NCI-H2227 (cell line): Measurements from ENCODE around the gene SRD5A2.
A peak's percentile ranks its signal among the peaks of the same experiment; 100 is the strongest.
"Not testable (repeated sequence)": the region's sequence is repeated elsewhere in the genome, so short reads cannot be mapped to it uniquely, and the experiment has no call there.

Source experiments
- DNase-seq: peaks from one replicate; lab custom pipeline; 2025; ENCODE audit not compliant: unreplicated experiment; lab: John Stamatoyannopoulos, UW

Gene SRD5A2

GRCh38 chr2:31534636-31535035 is 46.1 kb downstream of the SRD5A2 start:
- DNase-seq = no peak

DNA sequence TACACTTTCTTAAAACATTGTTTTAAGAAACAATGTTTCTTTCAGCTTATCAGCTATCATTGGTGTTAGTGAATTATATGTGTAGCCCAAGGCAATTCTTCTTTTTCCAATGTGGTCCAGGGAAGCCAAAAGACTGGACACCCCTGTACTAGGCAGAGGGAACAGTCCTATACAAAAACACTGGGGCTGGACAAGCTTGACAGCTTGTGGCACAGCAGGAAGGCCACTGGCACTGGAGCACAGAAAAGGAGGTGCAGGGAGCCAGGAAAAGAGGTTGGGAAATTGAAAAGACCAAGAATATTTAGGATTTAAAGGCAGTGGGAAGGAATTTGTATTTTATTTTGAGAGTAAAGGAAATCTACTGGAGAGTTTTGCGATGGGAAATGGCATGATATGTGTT is 47.7 kb downstream of the SRD5A2 start:
- no peak for DNase-seq

- DNase-seq = no peak
Measured at GRCh38 chr2:31531101-31531500, 49.6 kb downstream of the SRD5A2 start.

DNA sequence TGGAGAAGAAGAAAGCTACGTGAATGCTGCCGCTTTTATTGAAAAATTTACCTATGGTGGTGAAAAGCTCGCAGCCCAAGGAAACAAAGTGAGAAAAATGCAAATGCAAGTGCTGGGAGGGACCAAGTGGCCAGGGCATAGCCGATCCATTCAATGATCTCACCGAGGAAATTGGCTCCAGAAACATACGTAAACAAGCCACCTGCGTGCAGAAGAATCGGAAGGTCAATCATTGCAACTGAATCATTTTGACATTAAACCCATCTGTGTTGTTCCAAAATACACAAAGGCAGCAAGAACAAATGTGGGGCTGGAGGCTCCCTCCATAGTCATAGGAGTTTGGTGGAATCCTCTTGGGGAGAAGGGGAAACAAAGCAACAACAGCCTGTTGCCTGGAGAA is 51.5 kb downstream of the SRD5A2 start:
- no peak for DNase-seq

- DNase-seq = no peak
Measured at GRCh38 chr2:31528823-31529222, 51.9 kb downstream of the SRD5A2 start.

DNA sequence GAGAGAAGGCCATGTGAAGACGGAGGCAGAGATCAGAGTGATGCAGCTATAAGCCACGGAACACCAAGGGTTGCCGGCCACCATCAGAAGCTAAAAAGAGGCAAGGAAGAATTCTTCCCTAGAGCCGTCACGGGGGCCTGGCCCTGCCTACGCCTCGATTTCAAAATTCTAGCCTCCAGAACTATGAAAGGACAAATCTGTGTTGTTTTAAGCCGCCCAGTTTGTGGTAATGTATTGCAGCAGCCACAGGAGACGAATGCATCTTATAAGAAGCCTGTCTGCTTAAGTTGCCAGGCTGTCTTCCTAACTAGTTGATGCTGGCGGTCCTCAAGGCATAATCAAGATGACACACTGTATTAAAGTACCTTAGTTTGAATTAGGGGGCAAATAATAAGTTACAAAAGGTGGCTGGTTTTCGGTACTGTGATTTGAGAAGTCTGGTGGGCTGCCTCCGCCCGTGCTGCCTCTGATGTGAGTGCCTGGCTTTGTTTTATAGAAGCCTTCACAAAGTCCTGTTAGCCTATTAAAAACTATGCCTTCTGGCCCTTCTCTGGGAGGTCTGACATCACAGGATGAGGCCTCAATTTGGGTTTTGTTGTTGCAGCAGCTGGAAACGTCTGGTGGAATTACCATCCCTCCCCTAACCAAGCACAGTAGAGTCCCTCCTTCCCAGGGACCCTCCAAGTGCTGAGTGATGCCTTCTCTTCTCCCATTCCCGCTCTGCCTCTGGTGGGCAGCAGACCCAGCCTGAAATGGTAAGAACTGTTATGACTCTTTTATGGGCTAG is 53.6 kb downstream of the SRD5A2 start:
- no peak for DNase-seq

- no peak for DNase-seq
Measured at GRCh38 chr2:31525876-31526275, 54.9 kb downstream of the SRD5A2 start.

DNA sequence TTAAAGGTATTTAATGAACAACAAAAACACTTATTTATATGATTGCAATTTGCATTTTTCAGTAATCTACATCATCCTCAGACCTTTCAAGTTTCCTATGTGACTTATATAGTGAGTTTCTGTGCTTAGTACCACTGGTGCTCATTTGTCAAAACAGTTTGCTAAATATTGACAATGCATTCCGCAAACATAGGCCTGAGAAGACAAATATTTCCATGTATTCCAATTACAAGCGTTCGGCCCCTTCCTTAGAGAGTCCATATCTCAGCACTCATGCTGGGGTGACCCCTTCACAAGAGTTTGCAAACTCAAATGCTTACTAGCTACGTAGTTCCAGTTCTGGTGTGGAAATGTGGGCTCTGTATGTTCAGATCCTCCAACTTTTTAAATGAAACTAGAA is 56.1 kb downstream of the SRD5A2 start:
- no peak for DNase-seq

- DNase-seq = peak; percentile 17
Measured at GRCh38 chr2:31523871-31524492, 56.8 kb downstream of the SRD5A2 start.

- DNase-seq = no peak
Measured at GRCh38 chr2:31522786-31523185, 58.0 kb downstream of the SRD5A2 start.

DNA sequence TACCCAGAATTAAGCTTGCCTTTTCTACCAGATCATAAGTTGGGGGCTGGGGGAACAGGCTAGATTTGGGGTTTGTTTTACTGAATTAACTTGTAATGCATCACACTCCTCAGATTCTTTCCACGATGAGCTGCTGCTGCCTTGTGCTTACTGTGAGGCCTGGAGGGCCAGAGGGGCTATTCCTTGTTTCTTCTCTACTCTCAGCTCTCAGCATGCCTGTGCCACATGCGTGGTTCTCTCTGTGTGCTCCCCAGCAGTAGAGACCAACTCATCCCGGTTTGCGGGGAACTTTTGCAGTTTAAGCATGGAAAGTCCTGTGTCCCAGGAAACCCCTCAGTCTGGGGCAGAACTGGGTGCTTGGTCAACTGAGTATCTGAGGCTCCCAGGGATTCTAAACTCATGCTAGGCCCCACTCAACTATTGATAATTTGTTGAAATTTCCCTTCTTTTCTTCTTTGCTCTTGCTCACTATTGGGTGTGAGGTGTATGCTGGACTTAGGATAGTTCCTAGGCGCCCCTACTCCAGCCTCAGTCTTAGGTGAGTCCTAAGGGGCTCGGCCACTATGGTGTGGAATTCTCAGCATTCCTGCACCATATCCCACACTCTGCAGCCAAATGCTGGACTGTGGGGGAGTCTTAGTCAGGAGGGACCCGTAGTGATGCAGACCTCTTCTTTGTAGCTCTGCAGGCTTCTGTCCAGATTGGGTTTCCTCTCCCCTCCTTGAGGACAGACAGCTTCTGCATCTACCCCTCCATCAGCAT is 63.1 kb downstream of the SRD5A2 start:
- DNase-seq = no peak

DNA sequence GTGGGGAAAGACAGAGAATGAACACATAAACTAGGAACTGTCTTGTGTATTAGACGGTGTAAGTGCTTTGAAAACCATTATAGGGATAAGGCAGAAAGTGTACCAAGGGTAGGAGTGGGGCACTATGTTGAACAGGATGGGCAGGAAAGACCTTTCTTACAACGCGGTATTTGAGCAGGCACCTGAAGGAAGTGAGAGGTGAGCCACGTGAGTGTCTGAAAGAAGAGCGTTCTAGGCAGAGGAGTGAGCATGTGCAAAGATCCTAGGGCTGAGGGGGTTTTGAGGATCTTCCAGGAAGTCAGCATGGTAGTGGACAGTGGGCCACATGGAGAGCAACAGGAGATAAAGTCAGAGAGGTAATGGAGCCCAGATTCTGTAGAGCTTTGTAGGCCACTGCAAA is 65.2 kb downstream of the SRD5A2 start:
- DNase-seq = no peak

GRCh38 chr2:31513553-31513952 is 67.2 kb downstream of the SRD5A2 start:
- no peak for DNase-seq

- no peak for DNase-seq
Measured at GRCh38 chr2:31511376-31511775, 69.4 kb downstream of the SRD5A2 start.

DNA sequence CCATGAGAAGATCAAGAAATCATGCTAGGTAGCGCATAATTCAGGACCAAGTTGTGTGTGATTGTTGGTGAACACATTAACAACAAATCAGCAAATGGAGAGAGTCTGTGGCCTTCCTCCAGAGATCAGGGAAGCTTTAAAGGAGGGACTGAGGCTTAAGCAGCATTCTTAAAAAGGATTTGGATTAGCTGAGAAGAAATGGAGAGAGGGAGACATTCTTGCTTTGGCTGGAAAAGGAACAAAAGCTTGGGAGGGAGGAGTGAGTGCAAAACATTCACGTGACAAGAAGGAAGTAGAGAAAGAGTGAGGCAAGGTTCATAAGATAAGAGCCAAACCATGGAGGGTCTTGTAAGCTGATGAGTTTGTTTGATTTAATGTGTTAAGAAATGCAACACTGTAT is 75.6 kb downstream of the SRD5A2 start:
- DNase-seq = no peak

GRCh38 chr2:31504311-31504710 is 76.4 kb downstream of the SRD5A2 start:
- DNase-seq = no peak

GRCh38 chr2:31496451-31496874 is 84.3 kb downstream of the SRD5A2 start:
- peak; percentile 19 for DNase-seq

DNA sequence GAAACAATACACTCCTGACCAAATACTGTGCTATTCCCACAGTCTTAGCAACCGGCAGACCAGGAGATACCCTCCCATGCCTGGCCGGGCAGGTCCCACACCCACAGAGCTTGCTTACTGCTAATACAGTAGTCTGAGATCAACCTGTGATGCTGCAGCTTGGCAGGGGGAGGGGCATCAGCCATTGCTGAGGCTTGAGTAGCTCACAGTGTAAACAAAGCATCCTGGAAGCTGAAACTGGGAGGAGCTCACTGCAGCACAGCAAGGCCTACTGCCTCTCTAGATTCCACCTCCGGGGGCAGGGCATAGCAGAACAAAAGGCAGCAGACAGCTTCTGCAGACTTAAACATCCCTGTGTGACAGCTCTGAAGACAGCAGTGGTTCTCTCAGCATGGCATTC is 91.4 kb downstream of the SRD5A2 start:
- DNase-seq = not testable (repeated sequence)

GRCh38 chr2:31483246-31483645 is 97.5 kb downstream of the SRD5A2 start:
- no peak for DNase-seq

DNA sequence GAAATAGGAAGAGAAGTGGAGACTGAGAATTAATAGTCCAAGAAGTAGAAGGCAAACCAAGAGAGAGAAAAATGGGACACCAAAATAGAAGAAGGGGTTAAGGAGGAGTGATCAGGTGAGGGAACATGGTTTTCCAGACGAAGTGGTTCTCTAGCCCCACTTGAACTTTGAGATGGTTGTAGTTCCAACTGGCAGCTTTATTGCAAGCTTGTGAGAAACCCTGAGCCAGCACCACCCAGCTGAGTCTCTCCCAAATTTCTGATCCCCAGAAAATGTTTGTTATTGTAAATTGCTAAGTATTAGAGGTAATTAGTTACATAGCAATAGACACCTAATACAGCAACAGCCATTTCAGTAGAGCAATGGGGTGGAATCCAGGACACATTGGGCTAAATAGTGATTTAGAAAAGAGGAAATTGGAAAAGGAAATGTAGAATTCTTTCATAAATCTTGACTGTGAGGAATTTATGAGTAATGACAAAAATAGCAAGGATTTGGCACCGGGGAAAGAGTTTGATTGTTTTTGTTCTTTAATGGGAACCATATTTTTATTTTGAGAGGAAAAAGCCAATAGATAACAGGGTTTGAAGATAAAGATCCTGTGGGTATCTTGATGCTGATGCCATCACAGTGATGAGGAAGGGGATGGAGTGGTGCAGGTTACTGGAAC is 104.1 kb downstream of the SRD5A2 start:
- no peak for DNase-seq

- no peak for DNase-seq
Measured at GRCh38 chr2:31475692-31476091, 105.0 kb downstream of the SRD5A2 start.
